HepG2 (cell line): Measurements from ENCODE around the gene CELF4. TPM values are rescaled to one million over a fixed set of nuclear protein-coding genes. Genes with fewer than 3 reads are reported as not detected.

Source experiments
- ATAC-seq: fragments of 200-7000 bp; cut with Tn5 transposase; 3 replicates; pipeline ENCODE4 v1.9.1; 2020; ENCODE audit warnings: mild to moderate bottlenecking, moderate library complexity
- BruUV-seq: library from RNA; stranded (reverse); fragments of 400-500 nt; replicated peaks from 2 replicates; lab custom pipeline; 2021; lab: Mats Ljungman, UMichigan
- CTCF ChIA-PET: fragments of 300-600 bp; formaldehyde crosslinking; extraction: SDS; loops from one replicate; lab custom pipeline; 2021; ENCODE audit warnings: low total read pairs, inconsistent platforms, low intra/inter-chr PET ratio; lab: Yijun Ruan, JAX
- POLR2A ChIA-PET: fragments of 350-600 bp; sonication (Branson Sonifier 250); formaldehyde crosslinking; loops from one replicate; lab custom pipeline; 2020; ENCODE audit warnings: antibody characterized with exemption, inconsistent platforms; lab: Yijun Ruan, JAX
- DNase-seq: peaks from one replicate; pipeline ENCODE4 v3.0.0-alpha.2; 2015; ENCODE audit warnings: low spot score
- FAIRE-seq: peaks from 3 replicates; lab custom pipeline; 2011; peaks lifted over from hg19 to GRCh38; lab: Jason Lieb, UNC
- H2AFZ ChIP-seq: one replicate; pipeline ENCODE4 v1.6.1; 2011; ENCODE audit warnings: low read length, inconsistent platforms
- H3K27ac ChIP-seq: fragments of 300-600 bp; 3 replicates; pipeline ENCODE4 v1.8.0; 2011; ENCODE audit warnings: mixed run types, mild to moderate bottlenecking, mixed read lengths, low read length, inconsistent platforms; ENCODE audit not compliant: insufficient read depth; ENCODE audit errors: extremely low read length
- H3K27me3 ChIP-seq, 2 experiments: fragments of 200-600 bp in 1 of 2; 2 replicates in 1 of 2; 3 replicates in 1 of 2; pipeline versions ENCODE4 v1.6.0 to v1.8.0; 2011; ENCODE audit warnings: low read length in 2 of 2, mild to moderate bottlenecking in 2 of 2, moderate library complexity in 2 of 2, inconsistent platforms in 1 of 2; ENCODE audit not compliant: insufficient read depth in 2 of 2, control insufficient read depth in 1 of 2
- H3K36me3 ChIP-seq, 2 experiments: fragments of 200-600 bp in 1 of 2; replicated peaks in 1 of 2; 2 replicates in 1 of 2; 3 replicates in 1 of 2; pipeline versions ENCODE4 v1.5.1 to v1.8.0; 2011; ENCODE audit warnings: low read length in 2 of 2, inconsistent platforms in 1 of 2; ENCODE audit not compliant: insufficient read depth in 2 of 2, control insufficient read depth in 1 of 2
- H3K4me1 ChIP-seq: 2 replicates; pipeline ENCODE4 v1.5.1; 2012; ENCODE audit warnings: low read length, inconsistent platforms; ENCODE audit not compliant: insufficient read depth
- H3K4me2 ChIP-seq: 2 replicates; pipeline ENCODE4 v1.6.0; 2011; ENCODE audit warnings: low read depth, low read length, inconsistent platforms
- H3K4me3 ChIP-seq, 3 experiments: fragments of 200-600 bp in 1 of 3; sonication (generic), shearing (Covaris generic) in 1 of 3; replicated peaks in 1 of 3; 2 replicates each; pipeline ENCODE4 v1.5.1; 2011 to 2016; ENCODE audit warnings: low read length in 3 of 3, inconsistent platforms in 2 of 3, low read depth in 2 of 3, mild to moderate bottlenecking in 2 of 3, control low read depth in 1 of 3, mixed read lengths in 1 of 3; ENCODE audit not compliant: insufficient read depth in 1 of 3
- H3K79me2 ChIP-seq: one replicate; pipeline ENCODE4 v1.6.1; 2011; ENCODE audit warnings: low read length, inconsistent platforms; ENCODE audit not compliant: insufficient read depth
- H3K9ac ChIP-seq: 2 replicates; pipeline ENCODE4 v1.6.0; 2011; ENCODE audit warnings: mild to moderate bottlenecking, low read depth, low read length, inconsistent platforms; ENCODE audit not compliant: insufficient read depth
- H3K9me3 ChIP-seq: 2 replicates; pipeline ENCODE4 v1.5.1; 2012; ENCODE audit warnings: mild to moderate bottlenecking, low read length
- H4K20me1 ChIP-seq: 2 replicates; pipeline ENCODE4 v1.6.0; 2011; ENCODE audit warnings: inconsistent platforms, mild to moderate bottlenecking, low read length, moderate library complexity; ENCODE audit not compliant: insufficient read depth
- ATF4 ChIP-seq, 2 experiments: fragments of 450-650 bp in 1 of 2; sonication (generic) in 1 of 2; formaldehyde crosslinking; IDR thresholded peaks; 2 replicates each; pipeline versions ENCODE4 v1.5.0 to v1.8.0; 2020 to 2022; ENCODE audit warnings: mild to moderate bottlenecking in 1 of 2, missing genetic modification reagents in 1 of 2
- ISL2 ChIP-seq: sonication (generic); formaldehyde crosslinking; IDR thresholded peaks from 2 replicates; pipeline ENCODE4 v1.5.0; 2020; ENCODE audit warnings: missing genetic modification reagents
- KLF15 ChIP-seq: sonication (generic); formaldehyde crosslinking; IDR thresholded peaks from 2 replicates; pipeline ENCODE4 v1.8.1; 2023; ENCODE audit warnings: borderline replicate concordance, mild to moderate bottlenecking, inconsistent platforms, missing genetic modification reagents, mixed read lengths
- NR2F6 ChIP-seq, 2 experiments: IDR thresholded peaks; 2 replicates each; pipeline ENCODE4 v1.6.1; 2016; ENCODE audit warnings: antibody characterized with exemption in 1 of 2, mild to moderate bottlenecking in 1 of 2
- RFX3 ChIP-seq: IDR thresholded peaks from 2 replicates; pipeline ENCODE4 v1.6.1; 2016; ENCODE audit warnings: missing biosample characterization, missing genetic modification reagents
- ZBTB34 ChIP-seq: sonication (generic); formaldehyde crosslinking; IDR thresholded peaks from 2 replicates; pipeline ENCODE4 v1.8.0; 2022; ENCODE audit warnings: mild to moderate bottlenecking, missing genetic modification reagents
- ZEB1 ChIP-seq: IDR thresholded peaks from 2 replicates; pipeline ENCODE4 v1.6.1; 2012; ENCODE audit warnings: mild to moderate bottlenecking, low read depth, inconsistent platforms; ENCODE audit not compliant: insufficient replicate concordance
- ZNF557 ChIP-seq: sonication (generic); formaldehyde crosslinking; IDR thresholded peaks from 2 replicates; pipeline ENCODE4 v1.4.0; 2020; ENCODE audit warnings: missing genetic modification reagents
- ZNF672 ChIP-seq: sonication (generic); formaldehyde crosslinking; IDR thresholded peaks from 2 replicates; pipeline ENCODE4 v1.8.1; 2022; ENCODE audit warnings: missing genetic modification reagents
- ZNF709 ChIP-seq: sonication (generic); formaldehyde crosslinking; IDR thresholded peaks from 2 replicates; pipeline ENCODE4 v1.5.0; 2020; ENCODE audit warnings: mild to moderate bottlenecking, missing genetic modification reagents
- WGBS: methylation state at CpG from one replicate; pipeline ENCODE4 v1.1.6; 2017; ENCODE audit warnings: low lambda C conversion rate; 5-methylcytosine and 5-hydroxymethylcytosine counted together
- in situ Hi-C: cut with HindIII; loops from 2 replicates; pipeline ENCODE4 v1.10.0; 2017; ENCODE audit warnings: low pct_unique_long_range_greater_than_20kb; ENCODE audit not compliant: extremely low pct_ligation_motif_present
- intact Hi-C: fragments of 100-400 bp; cut with micrococcal nuclease; formaldehyde crosslinking; loops from one replicate; pipeline ENCODE4 v1.10.0; 2022; ENCODE audit not compliant: unreplicated experiment
- polyA plus RNA-seq, 8 experiments: library from polyadenylated mRNA; depleted of rRNA in 3 of 8; stranded (reverse) in 7 of 8; unstranded in 1 of 8; fragments of >200 nt; fragmentation: Illumina TruSeq in 4 of 8; extraction: Trizol in 4 of 8; gene quantifications; 2 replicates each; pipeline versions ENCODE4 v1.2.1 to v1.2.3, GENCODE V29; 2011 to 2016; ENCODE audit warnings: low read depth in 4 of 8, missing spikeins in 1 of 8, mixed read lengths in 1 of 8; ENCODE audit not compliant: insufficient read depth in 1 of 8
- total RNA-seq, 5 experiments: library from RNA; depleted of rRNA; stranded (reverse); fragments of >200 nt; fragmentation: Illumina TruSeq; extraction: Trizol; gene quantifications; 2 replicates each; pipeline ENCODE4 v1.2.3, GENCODE V29; 2016; ENCODE audit warnings: low read depth in 1 of 5

CELF4 gene
- total and polyA plus RNA-seq, 2 of the 13 experiments (the other 11 are each of a cell fraction or from before 2014, with no cell fraction given) = not detected

GRCh38 chr18:37506001-37506400 is 59.6 kb downstream of the CELF4 start (continued):
- TF ChIP-seq ZNF709 = no peak
- no peak for TF ChIP-seq ZNF557 (CRISPR knock-in tag)

- DNase-seq = no peak
- Histone ChIP-seq H3K9me3 (no peaks in the 10 kb centered on the region), H3K27me3 (peaks cover 3 to 30% of the 10 kb centered on the region in 2 experiments; a peak in 2 of 5 replicates), H3K4me3 (no peak overlapping the region), H3K27ac (no peak overlapping the region), H4K20me1 (no peaks in the 10 kb centered on the region), H2AFZ (no peak overlapping the region), H3K9ac (no peak overlapping the region), H3K79me2 (no peaks in the 10 kb centered on the region), H3K4me2 (no peak overlapping the region), H3K4me1 (no peaks in the 10 kb centered on the region), H3K36me3 (no peaks in the 10 kb centered on the region)
- intact Hi-C loops = no loop called here
- no peak for FAIRE-seq
- CTCF ChIA-PET = no interaction called here
- in situ Hi-C loops = no loop called here
- WGBS = 0% methylated on average over 1 of the region's 4 CpGs
- no peak for ATAC-seq
- BruUV-seq = no TSS peak
- POLR2A ChIA-PET = no interaction called here
- TF ChIP-seq KLF15 (CRISPR knock-in tag) (no peak), NR2F6 (IDR thresholded peaks at IDR 0.05) (no peak), NR2F6 (CRISPR knock-in tag; IDR thresholded peaks at IDR 0.05) (no peak), RFX3 (CRISPR knock-in tag) (no peak), ZNF672 (no peak), ISL2 (no peak), ATF4 (CRISPR knock-in tag; IDR thresholded peaks at IDR 0.05) (no peak), ZBTB34 (CRISPR knock-in tag) (no peak), ZEB1 (no peak)
- TF ChIP-seq, all 625 proteins: peak for 0
Measured at GRCh38 chr18:37505321-37505720, 60.3 kb downstream of the CELF4 start.
